ENCODE results near the gene FAM124A.

Gene FAM124A

DNA sequence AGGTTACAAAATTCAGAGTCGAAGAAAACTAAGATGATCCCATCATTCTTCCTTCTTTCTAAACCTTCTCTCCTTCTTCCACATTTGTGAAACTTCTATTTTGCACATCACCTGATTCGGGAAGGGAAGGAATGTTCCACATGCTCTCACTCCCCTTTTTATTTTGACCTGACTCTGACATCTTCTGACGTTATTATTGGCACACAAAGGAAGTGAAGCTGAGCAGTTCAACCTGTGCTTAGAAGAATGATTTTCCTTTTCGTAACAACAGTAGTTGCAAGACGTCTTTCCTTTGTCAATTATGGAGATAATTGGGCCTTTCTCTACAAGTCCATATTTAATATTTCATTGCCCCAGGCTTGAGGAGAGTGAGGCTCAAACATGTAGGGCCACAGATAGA is 18.0 kb downstream of the FAM124A start:
- no peak overlapping the region for H3K4me3 ChIP-seq (ENCODE audit: low read length)
- TF ChIP-seq, protein P1, sequence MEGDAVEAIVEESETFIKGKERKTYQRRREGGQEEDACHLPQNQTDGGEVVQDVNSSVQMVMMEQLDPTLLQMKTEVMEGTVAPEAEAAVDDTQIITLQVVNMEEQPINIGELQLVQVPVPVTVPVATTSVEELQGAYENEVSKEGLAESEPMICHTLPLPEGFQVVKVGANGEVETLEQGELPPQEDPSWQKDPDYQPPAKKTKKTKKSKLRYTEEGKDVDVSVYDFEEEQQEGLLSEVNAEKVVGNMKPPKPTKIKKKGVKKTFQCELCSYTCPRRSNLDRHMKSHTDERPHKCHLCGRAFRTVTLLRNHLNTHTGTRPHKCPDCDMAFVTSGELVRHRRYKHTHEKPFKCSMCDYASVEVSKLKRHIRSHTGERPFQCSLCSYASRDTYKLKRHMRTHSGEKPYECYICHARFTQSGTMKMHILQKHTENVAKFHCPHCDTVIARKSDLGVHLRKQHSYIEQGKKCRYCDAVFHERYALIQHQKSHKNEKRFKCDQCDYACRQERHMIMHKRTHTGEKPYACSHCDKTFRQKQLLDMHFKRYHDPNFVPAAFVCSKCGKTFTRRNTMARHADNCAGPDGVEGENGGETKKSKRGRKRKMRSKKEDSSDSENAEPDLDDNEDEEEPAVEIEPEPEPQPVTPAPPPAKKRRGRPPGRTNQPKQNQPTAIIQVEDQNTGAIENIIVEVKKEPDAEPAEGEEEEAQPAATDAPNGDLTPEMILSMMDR (conservative IDR thresholded peaks at IDR 0.05; ENCODE audit: low read depth, low read length): no peak
- no peak for DNase-seq (ENCODE audit: low read depth)

DNA sequence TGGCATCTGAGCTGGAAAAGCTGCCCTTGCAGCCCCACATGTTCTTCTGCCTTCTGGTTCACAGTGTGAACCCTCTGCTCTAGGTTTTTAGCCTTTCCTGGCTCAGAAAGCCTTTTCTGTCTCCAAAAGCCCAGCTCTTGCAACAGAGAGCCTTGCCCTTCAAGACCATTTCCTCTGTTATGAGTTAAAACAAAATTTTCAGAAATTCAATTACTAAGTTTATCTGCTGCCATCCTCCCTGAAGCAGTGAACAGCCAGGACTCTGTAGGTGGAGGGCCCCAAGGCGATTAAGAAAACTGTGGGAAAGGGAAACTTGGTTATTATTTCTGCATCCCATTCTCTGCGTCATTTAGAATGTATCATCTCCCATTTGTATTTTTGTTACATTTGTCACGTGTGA is 18.8 kb downstream of the FAM124A start:
- no peak overlapping the region for H3K4me3 ChIP-seq (ENCODE audit: low read length)
- TF ChIP-seq, protein P1 (conservative IDR thresholded peaks at IDR 0.05; ENCODE audit: low read depth, low read length): no peak
- DNase-seq (ENCODE audit: low read depth): no peak

DNA sequence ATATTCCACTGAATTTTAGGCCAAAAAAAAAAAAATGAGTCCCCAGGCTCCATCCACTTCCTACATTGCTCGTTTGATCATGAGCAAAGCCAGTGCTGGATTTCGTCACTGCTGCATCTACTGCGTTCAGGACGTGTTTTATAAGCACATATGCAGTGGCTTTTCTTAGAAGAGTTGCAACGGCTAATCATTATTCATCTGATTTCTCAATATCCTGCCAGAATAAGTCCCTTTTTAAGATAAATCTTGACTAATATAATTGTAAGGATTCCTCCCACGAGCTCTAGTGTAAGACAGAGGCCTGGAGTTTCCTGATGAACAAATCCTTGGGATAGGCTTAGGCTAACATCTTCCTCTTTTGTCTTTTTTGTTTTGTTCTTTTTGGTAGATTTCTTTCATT is 19.5 kb downstream of the FAM124A start:
- no peak for DNase-seq (ENCODE audit: low read depth)
- TF ChIP-seq, protein P1 (conservative IDR thresholded peaks at IDR 0.05; ENCODE audit: low read depth, low read length): no peak
- no peak overlapping the region for H3K4me3 ChIP-seq (ENCODE audit: low read length)

DNA sequence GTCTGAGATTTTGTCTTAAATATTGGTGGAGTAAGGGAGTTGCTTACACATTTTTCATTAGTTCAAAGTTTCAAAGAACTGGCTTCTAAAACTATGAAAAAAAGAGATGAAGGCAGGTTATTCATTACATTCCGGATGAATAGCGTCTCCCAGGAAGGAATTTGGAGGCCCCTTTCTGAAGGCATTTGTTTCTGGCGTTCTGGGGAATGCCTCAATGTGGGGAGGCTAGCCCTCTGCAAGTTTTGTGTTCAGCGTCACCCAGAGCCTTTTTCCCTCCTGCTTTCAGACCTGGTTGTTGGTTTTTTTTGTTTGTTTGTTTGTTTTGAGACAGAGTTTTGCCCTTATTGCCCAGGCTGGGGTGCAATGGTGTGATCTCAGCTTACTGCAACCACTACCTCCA is 21.0 kb downstream of the FAM124A start:
- TF ChIP-seq, protein P1 (conservative IDR thresholded peaks at IDR 0.05; ENCODE audit: low read depth, low read length): no peak
- H3K4me3 ChIP-seq (ENCODE audit: low read length): no peak overlapping the region
- DNase-seq (ENCODE audit: low read depth): no peak

DNA sequence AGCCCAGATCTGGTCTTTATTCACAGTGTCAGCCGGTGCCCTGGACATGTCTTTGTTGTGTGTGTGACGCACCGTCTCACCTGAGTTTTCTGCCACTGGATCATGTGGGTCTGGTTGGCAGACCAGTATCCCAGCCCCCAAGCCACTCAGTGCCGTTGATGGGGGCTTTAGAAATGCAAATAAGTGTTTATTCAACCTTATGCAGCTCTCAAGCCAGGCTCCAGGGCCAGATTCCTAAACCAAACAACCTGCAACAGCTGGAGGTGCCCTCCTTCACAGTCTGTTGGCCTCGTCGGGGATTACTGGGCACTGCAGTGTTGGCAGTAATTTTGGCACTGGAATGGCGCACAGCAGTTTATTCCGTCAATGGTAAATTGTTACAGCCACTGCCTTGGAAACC is 21.6 kb downstream of the FAM124A start:
- H3K4me3 ChIP-seq (ENCODE audit: low read length): no peak overlapping the region
- no peak for DNase-seq (ENCODE audit: low read depth)
- TF ChIP-seq, protein P1 (conservative IDR thresholded peaks at IDR 0.05; ENCODE audit: low read depth, low read length): no peak

DNA sequence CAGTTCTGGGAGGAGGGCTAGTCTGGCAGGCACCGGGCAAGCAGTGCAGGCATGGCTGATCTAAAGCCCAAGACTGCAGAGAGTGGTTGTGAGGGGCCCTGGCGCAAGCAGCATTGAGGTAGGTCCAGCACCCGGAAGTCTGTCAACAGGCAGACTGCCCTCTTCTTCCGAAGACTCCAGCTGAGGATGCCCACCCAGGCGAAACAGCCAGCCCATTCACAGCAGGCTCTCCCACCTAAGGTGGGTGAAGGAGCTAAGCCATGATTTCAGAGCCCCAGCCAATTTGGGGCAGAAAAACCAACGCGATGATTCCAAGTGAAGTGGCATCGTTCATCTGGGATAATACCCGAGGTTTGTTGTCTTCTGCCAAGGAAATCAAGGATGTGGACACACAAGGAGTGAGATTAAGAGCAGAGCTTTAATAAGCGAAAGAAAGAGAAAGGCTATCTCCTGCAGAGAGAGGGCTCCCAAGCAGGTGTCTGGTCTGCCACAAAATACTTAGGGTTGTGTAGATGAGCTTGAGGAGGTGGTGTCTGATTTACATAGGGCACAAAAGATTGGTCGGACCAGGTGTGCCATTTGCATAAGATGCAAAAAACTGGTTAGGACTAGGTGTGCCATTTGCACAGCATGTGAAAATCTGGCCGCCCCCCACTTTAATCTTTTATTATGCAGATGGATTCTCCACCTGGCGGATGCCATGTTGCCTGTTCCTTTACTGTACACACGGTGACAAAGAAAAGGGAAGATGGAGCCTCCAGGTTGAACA is 22.6 kb downstream of the FAM124A start:
- TF ChIP-seq, protein P1 (conservative IDR thresholded peaks at IDR 0.05; ENCODE audit: low read depth, low read length): no peak
- no peak overlapping the region for H3K4me3 ChIP-seq (ENCODE audit: low read length)
- no peak for DNase-seq (ENCODE audit: low read depth)

DNA sequence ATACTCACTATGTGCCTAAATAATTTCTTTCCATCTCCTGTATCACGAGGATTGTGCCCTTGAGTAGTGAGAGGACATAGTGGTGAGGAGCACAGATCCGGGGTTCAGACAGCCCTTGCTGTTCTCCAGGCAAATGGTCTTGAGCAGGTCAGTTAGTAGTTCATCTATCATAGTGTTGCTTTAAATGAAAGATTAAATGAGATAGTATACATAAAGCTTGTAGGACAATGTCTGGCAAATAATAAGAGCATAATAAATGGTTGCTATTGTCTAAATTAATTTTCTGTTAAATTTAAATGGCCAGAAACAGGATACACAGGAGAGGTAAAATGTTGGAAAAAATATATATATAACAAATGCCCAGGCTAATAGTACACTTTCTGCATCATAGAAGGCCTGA is 23.4 kb downstream of the FAM124A start:
- TF ChIP-seq, protein P1 (conservative IDR thresholded peaks at IDR 0.05; ENCODE audit: low read depth, low read length): no peak
- no peak for DNase-seq (ENCODE audit: low read depth)
- H3K4me3 ChIP-seq (ENCODE audit: low read length): no peak overlapping the region
